Erythroblast (primary cell): Measurements from ENCODE around the gene ATP6V1E1.

Source experiments
- GATA1 ChIP-seq: IDR thresholded peaks from 2 replicates; pipeline ENCODE4 v1.6.1; 2011; ENCODE audit warnings: low read depth, mild to moderate bottlenecking, control low read depth, low read length, moderate library complexity
- POLR2A ChIP-seq: IDR thresholded peaks from 2 replicates; pipeline ENCODE4 v1.6.1; 2011; ENCODE audit warnings: mild to moderate bottlenecking, low read length

- no peak for TF ChIP-seq POLR2A
- TF ChIP-seq GATA1: no peak
These were observed 52.1 kb downstream of the ATP6V1E1 start for GRCh38 chr22:17576470-17576869.
